K562 (cell line): Measurements from ENCODE around the gene FAM227A.

ENCODE experiments used
- ATF2 ChIP-seq: sonication (generic); formaldehyde crosslinking; IDR thresholded peaks from 2 replicates; pipeline ENCODE4 v1.8.1; 2022; ENCODE audit warnings: missing genetic modification reagents
- CTCF ChIP-seq, 3 experiments: IDR thresholded peaks in 2 of 3; conservative IDR thresholded peaks in 1 of 3; 2 replicates each; pipeline ENCODE4 v1.5.1; 2011 to 2012; ENCODE audit warnings: low read length in 3 of 3, mild to moderate bottlenecking in 3 of 3, control low read depth in 2 of 3, improper control_type of control experiment in 1 of 3, inconsistent platforms in 1 of 3, low read depth in 1 of 3, mixed read lengths in 1 of 3, moderate library complexity in 1 of 3; ENCODE audit not compliant: insufficient read depth in 2 of 3
- DIDO1 ChIP-seq: fragments of 450-650 bp; IDR thresholded peaks from 2 replicates; pipeline ENCODE4 v1.6.1; 2016; ENCODE audit warnings: low read depth, missing biosample characterization, missing genetic modification characterization
- FOS ChIP-seq: IDR thresholded peaks from 3 replicates; pipeline ENCODE4 v1.6.1; 2011; ENCODE audit not compliant: insufficient read length; ENCODE audit errors: extremely low read depth
- MAZ ChIP-seq, 2 experiments: fragments of 450-650 bp in 1 of 2; sonication (generic) in 1 of 2; formaldehyde crosslinking; IDR thresholded peaks in 1 of 2; conservative IDR thresholded peaks in 1 of 2; 2 replicates each; pipeline versions ENCODE4 v1.4.0 to v1.5.0; 2020; ENCODE audit warnings: mild to moderate bottlenecking in 1 of 2, missing genetic modification reagents in 1 of 2
- NR0B1 ChIP-seq: fragments of 450-650 bp; IDR thresholded peaks from one replicate; pipeline ENCODE4 v1.6.1; 2018; ENCODE audit warnings: mild to moderate bottlenecking, moderate library complexity; ENCODE audit not compliant: partially characterized antibody
- POLR2A ChIP-seq: fragments of 450-650 bp; conservative IDR thresholded peaks from 2 replicates; pipeline ENCODE4 v1.6.1; 2016
- POLR2AphosphoS5 ChIP-seq: IDR thresholded peaks from 2 replicates; pipeline ENCODE4 v1.6.1; 2011; ENCODE audit warnings: mild to moderate bottlenecking, low read depth, low read length, moderate library complexity; ENCODE audit not compliant: control insufficient read depth, insufficient read depth
- SIRT6 ChIP-seq: IDR thresholded peaks from one replicate; pipeline ENCODE4 v1.6.1; 2012; ENCODE audit warnings: low read depth, mild to moderate bottlenecking, control low read depth, inconsistent platforms, low read length, moderate library complexity
- SREBF2 ChIP-seq: sonication (generic); formaldehyde crosslinking; IDR thresholded peaks from 2 replicates; pipeline ENCODE4 v1.4.0; 2020; ENCODE audit warnings: mild to moderate bottlenecking, missing genetic modification reagents
- STAT6 ChIP-seq: sonication (generic); formaldehyde crosslinking; IDR thresholded peaks from 2 replicates; pipeline ENCODE4 v1.8.1; 2023; ENCODE audit warnings: mild to moderate bottlenecking, missing genetic modification reagents
- ZNF146 ChIP-seq: IDR thresholded peaks from one replicate; pipeline ENCODE4 v1.6.1; 2018; ENCODE audit warnings: missing compliant biosample characterization; ENCODE audit not compliant: unreplicated experiment
- ZNF77 ChIP-seq: fragments of 250-450 bp; sonication (Bioruptor Pico); IDR thresholded peaks from 2 replicates; pipeline ENCODE4 v1.5.0; 2020
- ZNF79 ChIP-seq: fragments of 250-450 bp; sonication (Bioruptor Pico); IDR thresholded peaks from 2 replicates; pipeline ENCODE4 v1.4.0; 2020; ENCODE audit warnings: low read depth, mild to moderate bottlenecking, moderate library complexity

GRCh38 chr22:38569181-38569971 is 86.8 kb downstream of the FAM227A start:
- no peak for TF ChIP-seq NR0B1
- no peak for TF ChIP-seq MAZ (CRISPR knock-in tag; conservative IDR thresholded peaks at IDR 0.05 in 1 of 2, IDR thresholded peaks at IDR 0.05 in 1 of 2)
- no peak for TF ChIP-seq SIRT6
- TF ChIP-seq CTCF (IDR thresholded peaks at IDR 0.05 in 2 of 3, conservative IDR thresholded peaks at IDR 0.05 in 1 of 3; ENCODE audit: insufficient read depth in 2 of 3, low read depth in 1 of 3, low read length in 3 of 3): no peak
- no peak for TF ChIP-seq ZNF146 (CRISPR knock-in tag)
- no peak for TF ChIP-seq POLR2A
- TF ChIP-seq SREBF2 (CRISPR knock-in tag): no peak
- TF ChIP-seq ZNF79 (CRISPR knock-in tag): no peak
- TF ChIP-seq ZNF77: no peak
- TF ChIP-seq ATF2 (CRISPR knock-in tag): no peak
- TF ChIP-seq FOS: no peak
- no peak for TF ChIP-seq DIDO1
- TF ChIP-seq POLR2AphosphoS5: no peak
- TF ChIP-seq STAT6: no peak
